ENCODE results near the gene SYNE1. TPM values are rescaled to one million over a fixed set of nuclear protein-coding genes. Genes with fewer than 3 reads are reported as not detected.

SYNE1 gene
- total and polyA plus RNA-seq, 11 donors = 25.0 to 178 (median 112) TPM

DNA sequence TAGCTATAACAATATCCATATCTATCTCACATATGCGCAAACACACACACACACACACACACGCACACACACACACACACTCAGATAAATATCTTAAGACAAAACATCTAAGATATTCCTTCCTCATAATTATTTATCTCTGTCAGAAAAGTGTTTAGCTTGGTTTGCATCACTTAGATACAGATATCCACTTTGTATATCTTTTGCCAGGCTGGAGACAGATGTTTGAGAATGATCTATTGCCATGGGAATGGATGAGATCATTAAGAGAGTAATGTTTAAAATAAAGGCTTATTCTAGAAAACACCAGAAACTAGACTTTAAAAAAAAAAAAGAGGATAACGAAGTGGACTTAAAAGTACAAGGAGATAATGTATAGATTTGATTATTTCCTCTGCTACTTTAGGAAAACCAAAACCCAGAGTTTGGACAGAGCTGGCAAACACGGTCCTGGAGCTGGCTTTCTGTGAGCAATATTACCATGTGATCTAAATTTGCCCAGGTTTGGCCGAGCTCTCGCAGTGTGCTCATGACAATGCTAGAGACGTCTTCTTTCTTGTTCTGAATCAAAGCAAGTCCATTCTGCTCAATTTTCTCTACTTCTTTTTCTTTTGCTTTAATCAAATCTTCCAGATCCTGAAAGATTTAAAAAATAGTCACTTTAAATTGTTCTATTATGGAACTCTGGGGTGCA lies 411.8 kb downstream of the SYNE1 start:
- peaks cover 0 to 24% (median 6%) of the 10 kb centered on the region in 12 donors for H3K4me1 ChIP-seq
- no peak for TF ChIP-seq POLR2A (IDR thresholded peaks at IDR 0.05)
- TF ChIP-seq, protein P1, sequence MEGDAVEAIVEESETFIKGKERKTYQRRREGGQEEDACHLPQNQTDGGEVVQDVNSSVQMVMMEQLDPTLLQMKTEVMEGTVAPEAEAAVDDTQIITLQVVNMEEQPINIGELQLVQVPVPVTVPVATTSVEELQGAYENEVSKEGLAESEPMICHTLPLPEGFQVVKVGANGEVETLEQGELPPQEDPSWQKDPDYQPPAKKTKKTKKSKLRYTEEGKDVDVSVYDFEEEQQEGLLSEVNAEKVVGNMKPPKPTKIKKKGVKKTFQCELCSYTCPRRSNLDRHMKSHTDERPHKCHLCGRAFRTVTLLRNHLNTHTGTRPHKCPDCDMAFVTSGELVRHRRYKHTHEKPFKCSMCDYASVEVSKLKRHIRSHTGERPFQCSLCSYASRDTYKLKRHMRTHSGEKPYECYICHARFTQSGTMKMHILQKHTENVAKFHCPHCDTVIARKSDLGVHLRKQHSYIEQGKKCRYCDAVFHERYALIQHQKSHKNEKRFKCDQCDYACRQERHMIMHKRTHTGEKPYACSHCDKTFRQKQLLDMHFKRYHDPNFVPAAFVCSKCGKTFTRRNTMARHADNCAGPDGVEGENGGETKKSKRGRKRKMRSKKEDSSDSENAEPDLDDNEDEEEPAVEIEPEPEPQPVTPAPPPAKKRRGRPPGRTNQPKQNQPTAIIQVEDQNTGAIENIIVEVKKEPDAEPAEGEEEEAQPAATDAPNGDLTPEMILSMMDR (IDR thresholded peaks at IDR 0.05) = no peak
- peaks cover 7 to 100% (median 83%) of the 10 kb centered on the region in 9 donors for H3K36me3 ChIP-seq
- ATAC-seq (peak in 3 of 4 donors; percentile 41 to 42 (median 42)), DNase-seq (no peak)
- 61 to 74% (median 67%) methylated on average over 7 of the region's 7 CpGs for WGBS, 4 donors
- no peaks in the 10 kb centered on the region for H3K27me3 ChIP-seq
- H3K27ac ChIP-seq = peak overlapping the region in 6 of 12 donors; percentile 5 to 39 (median 22)
- H3K4me3 ChIP-seq = no peak overlapping the region
- intact Hi-C loops (cut with DNase I) = no loop called here
- peaks cover 0 to 21% (median 15%) of the 10 kb centered on the region in 12 donors for H3K9me3 ChIP-seq

DNA sequence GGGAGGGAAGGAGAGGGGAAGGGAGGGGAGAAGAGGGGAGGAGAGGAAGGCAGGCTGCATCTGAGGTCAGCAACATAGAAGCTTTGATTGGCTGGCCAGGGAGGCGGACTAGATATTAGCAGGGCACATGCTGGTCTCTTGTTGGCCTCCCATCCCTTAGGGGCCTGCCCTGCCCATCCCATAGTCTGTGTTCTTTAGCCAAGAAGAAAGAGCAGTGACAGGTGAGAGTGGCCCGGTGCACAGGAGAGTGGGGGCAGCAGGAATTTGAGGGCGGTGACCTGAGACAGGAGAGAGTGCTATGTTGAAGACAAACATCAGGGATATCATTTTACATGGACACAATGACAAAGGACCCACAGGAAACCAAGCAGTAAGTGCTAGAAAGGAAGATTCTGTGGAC lies 413.5 kb downstream of the SYNE1 start:
- Histone ChIP-seq H3K27ac (no peak overlapping the region), H3K27me3 (no peaks in the 10 kb centered on the region), H3K4me1 (peaks cover 0 to 30% (median 7%) of the 10 kb centered on the region in 12 donors), H3K9me3 (peaks cover 0 to 21% (median 15%) of the 10 kb centered on the region in 12 donors), H3K4me3 (no peak overlapping the region), H3K36me3 (peaks cover 7 to 100% (median 83%) of the 10 kb centered on the region in 9 donors)
- DNase-seq (no peak), ATAC-seq (no peak)
- no peak for TF ChIP-seq POLR2A (IDR thresholded peaks at IDR 0.05)
- TF ChIP-seq, protein P1 (IDR thresholded peaks at IDR 0.05) = no peak
- WGBS, 4 donors = 92 to 96% (median 93%) methylated on average over 3 of the region's 3 CpGs
- intact Hi-C loops (cut with DNase I) = no loop called here

DNA sequence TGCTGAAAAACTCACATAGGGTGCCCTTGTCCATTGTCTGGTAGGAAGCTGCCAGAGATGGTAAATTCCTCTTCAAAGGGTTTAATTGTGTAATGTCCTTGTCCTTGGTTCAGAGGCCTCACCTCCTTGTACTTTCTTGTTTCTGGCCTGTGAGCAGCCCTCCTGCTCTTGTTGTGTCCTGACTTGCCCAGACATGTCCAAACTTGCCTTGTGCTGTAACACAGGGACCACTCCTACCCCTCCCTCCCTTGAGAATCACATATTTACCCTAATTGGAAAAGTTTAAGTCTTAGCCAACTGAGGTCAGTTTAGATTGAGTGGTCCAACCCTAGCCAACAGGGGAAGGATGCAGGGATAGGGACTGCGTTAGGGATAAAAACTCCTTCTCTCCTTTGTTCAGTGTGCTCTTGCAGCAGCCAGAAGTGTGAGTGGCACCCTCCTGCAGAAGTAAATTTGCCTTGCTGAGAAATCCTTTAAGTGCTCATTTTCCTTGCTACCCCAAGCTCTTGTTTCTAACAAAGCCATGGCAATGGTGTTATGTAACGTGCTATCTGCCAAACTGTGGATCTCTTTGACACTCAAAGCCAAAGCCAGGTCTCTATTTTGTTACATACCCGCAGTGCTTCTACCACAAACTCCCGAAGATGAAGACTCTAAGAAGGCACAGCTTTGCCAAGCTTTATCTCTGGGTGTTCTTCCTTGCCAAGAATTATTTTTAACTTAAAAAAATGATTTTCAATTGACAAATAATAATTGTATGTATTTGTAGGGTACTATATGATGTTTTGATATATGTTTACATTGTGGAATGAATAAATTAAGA lies 415.1 kb downstream of the SYNE1 start:
- Histone ChIP-seq H3K4me3 (no peak overlapping the region), H3K27ac (peak overlapping the region in 11 of 12 donors; percentile 21 to 75 (median 57)), H3K36me3 (peaks cover 7 to 100% (median 93%) of the 10 kb centered on the region in 9 donors), H3K27me3 (no peaks in the 10 kb centered on the region), H3K9me3 (peaks cover 0 to 21% (median 15%) of the 10 kb centered on the region in 12 donors), H3K4me1 (peaks cover 0 to 29% (median 6%) of the 10 kb centered on the region in 12 donors)
- ATAC-seq (no peak), DNase-seq (no peak)
- 89 to 95% (median 92%) methylated on average over 4 of the region's 4 CpGs for whole genome bisulfite sequencing, 4 donors
- intact Hi-C loops (cut with DNase I) = no loop called here
- no peak for TF ChIP-seq POLR2A (IDR thresholded peaks at IDR 0.05)
- TF ChIP-seq, protein P1 (IDR thresholded peaks at IDR 0.05) = no peak

DNA sequence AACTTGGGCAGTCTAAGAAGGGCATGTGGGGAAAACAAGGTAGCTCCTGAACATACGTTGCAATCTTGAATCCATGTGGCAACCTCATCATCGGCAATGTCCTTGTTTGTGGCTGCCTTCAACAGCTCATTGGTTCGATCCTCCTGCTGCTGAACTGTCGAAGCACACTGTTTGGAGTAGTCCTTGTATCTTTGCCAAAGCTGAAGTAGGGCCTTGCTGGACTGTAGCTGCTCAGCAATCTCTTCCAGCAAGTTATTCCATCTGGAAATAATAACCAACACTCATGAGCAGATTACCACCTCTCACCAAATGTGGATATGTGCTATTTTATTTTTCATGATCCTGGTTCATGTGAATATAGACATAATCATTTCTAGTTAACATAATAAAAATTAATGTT lies 416.4 kb downstream of the SYNE1 start:
- peak; percentile 93 to 95 (median 94) for ATAC-seq
- no peak overlapping the region for H3K4me3 ChIP-seq

More for the DNA sequence above, 416.4 kb downstream of the SYNE1 start:
- Histone ChIP-seq H3K9me3 (peaks cover 0 to 21% (median 15%) of the 10 kb centered on the region in 12 donors), H3K36me3 (peaks cover 7 to 100% (median 99%) of the 10 kb centered on the region in 9 donors), H3K4me1 (peaks cover 0 to 21% (median 2%) of the 10 kb centered on the region in 12 donors), H3K27ac (peak overlapping the region in 11 of 12 donors; percentile 21 to 75 (median 57)), H3K27me3 (no peaks in the 10 kb centered on the region)
- peak in 4 of 5 donors; percentile 22 to 49 (median 45) for DNase-seq
- WGBS, 4 donors = 41 to 66% (median 49%) methylated on average over 4 of the region's 4 CpGs
- no peak for TF ChIP-seq POLR2A (IDR thresholded peaks at IDR 0.05)
- TF ChIP-seq, protein P1 (IDR thresholded peaks at IDR 0.05) = peak in 1 of 12 donors; percentile 9
- intact Hi-C loops (cut with DNase I) = no loop called here

All from heart left ventricle (tissue), 16 donors.